H1 (cell line): ENCODE data around the gene DAZAP2. TPM values are rescaled to one million over a fixed set of nuclear protein-coding genes. Genes with fewer than 3 reads are reported as not detected.

ENCODE experiments used
- ASH2L ChIP-seq: fragments of 200-600, 300-600 bp; sonication (generic); IDR thresholded peaks from one replicate; pipeline ENCODE4 v1.7.1; 2017; ENCODE audit warnings: low read length
- BRCA1 ChIP-seq: IDR thresholded peaks from 2 replicates; pipeline ENCODE4 v1.6.1; 2012; ENCODE audit warnings: low read depth, low read length, improper control_type of control experiment
- CEBPB ChIP-seq: IDR thresholded peaks from 2 replicates; pipeline ENCODE4 v1.6.1; 2012; ENCODE audit warnings: low read depth, low read length
- CHD7 ChIP-seq: fragments of 300-600 bp; sonication (generic); IDR thresholded peaks from 2 replicates; pipeline ENCODE4 v1.7.1; 2012; ENCODE audit warnings: low read length, moderate library complexity, mild to moderate bottlenecking, inconsistent platforms; ENCODE audit not compliant: insufficient replicate concordance
- FOSL1 ChIP-seq: IDR thresholded peaks from 2 replicates; pipeline ENCODE4 v1.6.1; 2011; ENCODE audit warnings: mild to moderate bottlenecking, low read depth, low read length, moderate library complexity; ENCODE audit not compliant: insufficient read depth
- GTF2F1 ChIP-seq: IDR thresholded peaks from 2 replicates; pipeline ENCODE4 v1.6.1; 2012; ENCODE audit warnings: low read depth, low read length, improper control_type of control experiment, borderline replicate concordance
- KDM4A ChIP-seq: IDR thresholded peaks from one replicate; pipeline ENCODE4 v1.7.1; 2012; ENCODE audit warnings: low read depth, mild to moderate bottlenecking, moderate library complexity, low read length, inconsistent platforms; ENCODE audit not compliant: severe bottlenecking
- MAFK ChIP-seq: IDR thresholded peaks from 2 replicates; pipeline ENCODE4 v1.6.1; 2012; ENCODE audit warnings: low read depth, mild to moderate bottlenecking, improper control_type of control experiment, low read length
- PHF8 ChIP-seq: fragments of 200-600 bp; sonication (generic); conservative IDR thresholded peaks from 2 replicates; pipeline ENCODE4 v1.7.1; 2012; ENCODE audit warnings: low read depth, mild to moderate bottlenecking, inconsistent platforms, low read length, moderate library complexity
- RAD21 ChIP-seq, 2 experiments: IDR thresholded peaks in 1 of 2; conservative IDR thresholded peaks in 1 of 2; 2 replicates each; pipeline ENCODE4 v1.6.1; 2011; ENCODE audit warnings: low read depth in 2 of 2, low read length in 2 of 2, improper control_type of control experiment in 1 of 2, inconsistent platforms in 1 of 2, mild to moderate bottlenecking in 1 of 2, moderate library complexity in 1 of 2
- SRF ChIP-seq: IDR thresholded peaks from 2 replicates; pipeline ENCODE4 v1.6.1; 2011; ENCODE audit warnings: mild to moderate bottlenecking, low read depth, low read length, moderate library complexity
- SUZ12 ChIP-seq: fragments of 200-600 bp; sonication (generic); IDR thresholded peaks from 2 replicates; pipeline ENCODE4 v1.6.1; 2012; ENCODE audit warnings: mild to moderate bottlenecking, inconsistent platforms, low read length, moderate library complexity, mixed read lengths
- polyA plus RNA-seq, 7 experiments: library from polyadenylated mRNA; depleted of rRNA in 3 of 7; stranded (reverse) in 5 of 7; unstranded in 2 of 7; fragments of >200 nt in 5 of 7; fragments of 200-250 nt in 2 of 7; gene quantifications; 1 replicate in 5 of 7; 2 replicates in 1 of 7; 4 replicates in 1 of 7; pipeline versions ENCODE4 v1.2.1 to v1.2.3, GENCODE V29; 2011 to 2013; ENCODE audit warnings: missing spikeins in 2 of 7, mixed read lengths in 2 of 7
- total RNA-seq: library from RNA; stranded (reverse); fragmentation: NEBNext Ultra II Directional; extraction: Animal tissue kit (Norgen Biotek cat#: 25700); gene quantifications from 2 replicates; pipeline ENCODE4 v1.2.1, GENCODE V29; 2021

Gene DAZAP2
- total and polyA plus RNA-seq, 2 of the 8 experiments (the other 6 are each of a cell fraction or from before 2014, with no cell fraction given) = 27.1 to 77.2 TPM

- TF ChIP-seq CHD7 (no peak), SRF (no peak), ASH2L (no peak), BRCA1 (no peak), KDM4A (no peak), GTF2F1 (no peak), RAD21 (IDR thresholded peaks at IDR 0.05 in 1 of 2, conservative IDR thresholded peaks at IDR 0.05 in 1 of 2; ENCODE audit: low read depth in 2 of 2, low read length in 2 of 2) (no peak), PHF8 (no peak), FOSL1 (no peak), SUZ12 (no peak), CEBPB (no peak), MAFK (no peak)
Observed at GRCh38 chr12:51225234-51225633, 13.4 kb upstream of the DAZAP2 start (continued).
